PC-3 (cell line): ENCODE measurements around the gene PRDX5.

Experiments used
- CTCF ChIP-seq: fragments of 300-600 bp; sonication (generic); conservative IDR thresholded peaks from 2 replicates; pipeline ENCODE4 v1.5.1; 2017; ENCODE audit warnings: antibody characterized with exemption, low read depth, mild to moderate bottlenecking, low read length
- EZH2 ChIP-seq: fragments of 300-600 bp; sonication (generic); IDR thresholded peaks from one replicate; pipeline ENCODE4 v1.6.1; 2017; ENCODE audit warnings: antibody characterized with exemption, mild to moderate bottlenecking, low read length; ENCODE audit not compliant: unreplicated experiment

DNA sequence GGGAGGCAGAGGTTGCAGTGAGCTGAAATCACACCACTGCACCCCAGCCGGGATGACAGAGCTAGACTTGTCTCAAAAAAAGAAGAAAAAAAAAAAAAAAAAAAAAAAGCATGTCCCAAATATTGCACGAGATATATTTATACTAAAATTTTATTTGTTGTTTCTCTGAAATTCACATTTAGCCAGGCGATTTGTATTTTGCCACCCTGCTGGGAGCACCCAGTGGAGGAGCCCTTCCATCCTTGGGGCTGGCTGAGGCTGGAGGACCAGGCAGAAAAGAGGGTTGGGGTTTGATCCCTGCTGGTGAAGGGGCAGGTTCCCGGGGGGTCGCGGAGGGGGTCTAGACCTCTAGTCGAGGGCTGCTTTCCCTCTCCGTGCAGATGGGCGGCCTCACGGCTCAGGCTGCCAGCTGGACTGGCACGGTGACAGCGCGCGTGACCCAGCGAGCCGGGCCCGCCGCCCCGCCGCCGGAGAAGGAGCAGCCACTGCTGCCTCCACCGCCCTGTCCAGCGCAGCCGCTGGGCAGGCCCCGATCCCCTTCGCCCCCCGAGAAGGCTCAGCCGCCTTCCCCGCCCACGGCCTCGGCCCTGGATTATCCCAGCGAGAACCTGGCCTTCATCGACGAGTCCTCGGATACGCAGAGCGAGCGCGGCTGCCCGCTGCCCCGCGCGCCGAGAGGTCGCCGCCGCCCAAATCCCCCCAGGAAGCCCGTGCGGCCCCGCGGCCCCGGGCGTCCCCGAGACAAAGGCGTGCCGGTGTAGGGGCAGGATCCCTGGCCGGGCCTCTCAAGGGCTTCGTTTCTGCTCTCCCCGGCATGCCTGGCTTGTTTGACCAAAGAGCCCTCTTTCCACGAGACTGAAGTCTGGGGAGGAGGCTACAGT, 18.7 kb upstream of the PRDX5 start:
- TF ChIP-seq CTCF (no peak), EZH2 (no peak)
